Measurements from ENCODE around the gene NR1H4. TPM values are rescaled to one million over a fixed set of nuclear protein-coding genes. Genes with fewer than 3 reads are reported as not detected.
"Not testable (repeated sequence)": the region's sequence is repeated elsewhere in the genome, so short reads cannot be mapped to it uniquely, and the experiment has no call there.

NR1H4 gene
- total RNA-seq, 1 donor from 2014 or later = 7.0 TPM

GRCh38 chr12:100566887-100567637 lies 93.4 kb downstream of the NR1H4 start:
- DNase-seq (ENCODE audit: low spot score) = no peak

GRCh38 chr12:100567945-100568344 lies 94.3 kb downstream of the NR1H4 start:
- no peak for DNase-seq (ENCODE audit: low spot score)

GRCh38 chr12:100572184-100572583 lies 98.5 kb downstream of the NR1H4 start:
- no peak for DNase-seq (ENCODE audit: low spot score)

- DNase-seq (ENCODE audit: low spot score) = peak; percentile 88
Measured at GRCh38 chr12:100573292-100574186, 99.9 kb downstream of the NR1H4 start, which contains the start of gene GAS2L3. GAS2L3 (plus strand) TSS chr12:100573684; CDS start chr12:100594905, 21,221 bp downstream.

GRCh38 chr12:100574187-100575074 lies 100.8 kb downstream of the NR1H4 start:
- DNase-seq (ENCODE audit: low spot score) = no peak

GRCh38 chr12:100576331-100577036 lies 102.8 kb downstream of the NR1H4 start:
- no peak for DNase-seq (ENCODE audit: low spot score)

GRCh38 chr12:100578923-100579322 lies 105.3 kb downstream of the NR1H4 start:
- no peak for DNase-seq (ENCODE audit: low spot score)

GRCh38 chr12:100579844-100580243 lies 106.2 kb downstream of the NR1H4 start:
- DNase-seq (ENCODE audit: low spot score) = no peak

GRCh38 chr12:100584256-100584655 lies 110.6 kb downstream of the NR1H4 start:
- DNase-seq (ENCODE audit: low spot score) = no peak

GRCh38 chr12:100591979-100592378 lies 118.3 kb downstream of the NR1H4 start:
- no peak for DNase-seq (ENCODE audit: low spot score)

GRCh38 chr12:100593490-100593889 lies 119.8 kb downstream of the NR1H4 start:
- DNase-seq (ENCODE audit: low spot score) = no peak

- no peak for DNase-seq (ENCODE audit: low spot score)
Measured at GRCh38 chr12:100601626-100602025, 128.0 kb downstream of the NR1H4 start.

GRCh38 chr12:100602997-100603396 lies 129.3 kb downstream of the NR1H4 start:
- DNase-seq (ENCODE audit: low spot score) = not testable (repeated sequence)

- no peak for DNase-seq (ENCODE audit: low spot score)
Measured at GRCh38 chr12:100608776-100609175, 135.1 kb downstream of the NR1H4 start.

GRCh38 chr12:100610666-100611430 lies 137.2 kb downstream of the NR1H4 start:
- DNase-seq (ENCODE audit: low spot score) = no peak

- no peak for DNase-seq (ENCODE audit: low spot score)
Measured at GRCh38 chr12:100612606-100613005, 138.9 kb downstream of the NR1H4 start.
